HEK293 (cell line): Measurements from ENCODE around the gene PIGH.
A peak's percentile ranks its signal among the peaks of the same experiment; 100 is the strongest.
"Not testable (repeated sequence)": the region's sequence is repeated elsewhere in the genome, so short reads cannot be mapped to it uniquely, and the experiment has no call there.

Experiments used
- CTCF ChIA-PET: fragments of 350-600 bp; formaldehyde crosslinking; extraction: SDS; loops from one replicate; lab custom pipeline; 2021; ENCODE audit warnings: antibody characterized with exemption; lab: Yijun Ruan, JAX
- POLR2A ChIA-PET: fragments of 300-600 bp; formaldehyde crosslinking; extraction: SDS; loops from one replicate; lab custom pipeline; 2020; ENCODE audit warnings: antibody characterized with exemption, inconsistent platforms; lab: Yijun Ruan, JAX
- H3K27ac ChIP-seq: fragments of 200-500 bp; sonication (Bioruptor generic); 2 replicates; pipeline ENCODE4 v1.5.1; 2014; ENCODE audit warnings: low read depth, low read length, control low read depth, inconsistent platforms; ENCODE audit errors: extremely low read depth
- H3K36me3 ChIP-seq, 2 experiments: fragments of 200-500 bp in 1 of 2; sonication (Bioruptor generic) in 1 of 2; 1 replicate in 1 of 2; 2 replicates in 1 of 2; pipeline ENCODE4 v1.5.1; 2014 to 2017; ENCODE audit warnings: inconsistent platforms in 2 of 2, low read length in 2 of 2; ENCODE audit not compliant: control insufficient read depth in 2 of 2, insufficient read depth in 1 of 2
- H3K4me1 ChIP-seq: fragments of 200-500 bp; sonication (Bioruptor generic); 2 replicates; pipeline ENCODE4 v1.5.1; 2014; ENCODE audit warnings: mild to moderate bottlenecking, low read length, inconsistent platforms; ENCODE audit not compliant: control insufficient read depth, insufficient read depth
- H3K4me3 ChIP-seq: 2 replicates; pipeline ENCODE4 v1.5.1; 2011; ENCODE audit warnings: low read depth, mild to moderate bottlenecking, control low read depth, low read length, moderate library complexity
- H3K9me3 ChIP-seq: fragments of 200-500 bp; sonication (Bioruptor generic); 2 replicates; pipeline ENCODE4 v1.5.1; 2014; ENCODE audit warnings: low read depth, low read length, inconsistent platforms; ENCODE audit not compliant: control insufficient read depth, insufficient read depth
- BCL11B ChIP-seq: fragments of 450-650 bp; formaldehyde crosslinking; IDR thresholded peaks from 2 replicates; pipeline ENCODE4 v1.5.1; 2016; ENCODE audit warnings: low read depth, missing biosample characterization, missing genetic modification characterization
- KLF9 ChIP-seq: fragments of 450-650 bp; formaldehyde crosslinking; IDR thresholded peaks from 2 replicates; pipeline ENCODE4 v1.5.1; 2016; ENCODE audit warnings: missing biosample characterization, missing genetic modification characterization, low read depth
- MZF1 ChIP-seq: fragments of 450-650 bp; formaldehyde crosslinking; IDR thresholded peaks from 2 replicates; pipeline ENCODE4 v1.5.1; 2017; ENCODE audit warnings: missing biosample characterization, missing genetic modification characterization, borderline replicate concordance
- OVOL3 ChIP-seq: fragments of 450-650 bp; formaldehyde crosslinking; IDR thresholded peaks from 2 replicates; pipeline ENCODE4 v1.5.1; 2016; ENCODE audit warnings: missing biosample characterization, missing genetic modification characterization
- SP2 ChIP-seq: fragments of 450-650 bp; formaldehyde crosslinking; IDR thresholded peaks from 2 replicates; pipeline ENCODE4 v1.5.1; 2016; ENCODE audit warnings: missing biosample characterization, missing genetic modification characterization
- TCF7L2 ChIP-seq: IDR thresholded peaks from 2 replicates; pipeline ENCODE4 v1.6.1; 2011; ENCODE audit warnings: low read depth, mild to moderate bottlenecking, inconsistent platforms, low read length, moderate library complexity, borderline replicate concordance
- ZBTB20 ChIP-seq: fragments of 450-650 bp; formaldehyde crosslinking; IDR thresholded peaks from 2 replicates; pipeline ENCODE4 v1.5.1; 2016; ENCODE audit warnings: missing biosample characterization, missing genetic modification characterization
- ZFP3 ChIP-seq: fragments of 450-650 bp; formaldehyde crosslinking; IDR thresholded peaks from 2 replicates; pipeline ENCODE4 v1.5.1; 2016; ENCODE audit warnings: low read depth, missing biosample characterization, missing genetic modification characterization
- ZNF121 ChIP-seq: fragments of 450-650 bp; formaldehyde crosslinking; IDR thresholded peaks from 2 replicates; pipeline ENCODE4 v1.5.1; 2016; ENCODE audit warnings: missing biosample characterization, missing genetic modification characterization
- ZNF175 ChIP-seq: fragments of 450-650 bp; formaldehyde crosslinking; IDR thresholded peaks from 2 replicates; pipeline ENCODE4 v1.5.1; 2016; ENCODE audit warnings: missing biosample characterization, missing genetic modification characterization
- ZNF223 ChIP-seq: fragments of 450-650 bp; formaldehyde crosslinking; IDR thresholded peaks from 2 replicates; pipeline ENCODE4 v1.5.1; 2016; ENCODE audit warnings: missing biosample characterization, missing genetic modification characterization
- ZNF24 ChIP-seq: fragments of 450-650 bp; formaldehyde crosslinking; IDR thresholded peaks from 2 replicates; pipeline ENCODE4 v1.5.1; 2016; ENCODE audit warnings: missing biosample characterization, missing genetic modification characterization
- ZNF302 ChIP-seq: fragments of 450-650 bp; formaldehyde crosslinking; IDR thresholded peaks from 2 replicates; pipeline ENCODE4 v1.5.1; 2016; ENCODE audit warnings: missing biosample characterization, missing genetic modification characterization, low read depth
- ZNF341 ChIP-seq: fragments of 450-650 bp; formaldehyde crosslinking; IDR thresholded peaks from 2 replicates; pipeline ENCODE4; 2016; ENCODE audit warnings: low read depth, missing biosample characterization, missing genetic modification characterization
- ZNF37A ChIP-seq: fragments of 450-650 bp; IDR thresholded peaks from 2 replicates; pipeline ENCODE4 v1.5.1; 2018; ENCODE audit warnings: missing biosample characterization, missing genetic modification characterization
- ZNF416 ChIP-seq: fragments of 450-650 bp; formaldehyde crosslinking; IDR thresholded peaks from 2 replicates; pipeline ENCODE4 v1.5.1; 2016; ENCODE audit warnings: missing biosample characterization, missing genetic modification characterization
- ZNF514 ChIP-seq: fragments of 450-650 bp; formaldehyde crosslinking; IDR thresholded peaks from 2 replicates; pipeline ENCODE4 v1.5.1; 2016; ENCODE audit warnings: missing biosample characterization, missing genetic modification characterization
- ZNF530 ChIP-seq: fragments of 450-650 bp; formaldehyde crosslinking; IDR thresholded peaks from 2 replicates; pipeline ENCODE4 v1.5.1; 2016; ENCODE audit warnings: low read depth, missing biosample characterization, missing genetic modification characterization
- ZNF610 ChIP-seq: fragments of 450-650 bp; formaldehyde crosslinking; IDR thresholded peaks from 2 replicates; pipeline ENCODE4 v1.5.1; 2016; ENCODE audit warnings: missing biosample characterization, missing genetic modification characterization, borderline replicate concordance
- ZNF747 ChIP-seq: fragments of 450-650 bp; formaldehyde crosslinking; IDR thresholded peaks from 2 replicates; pipeline ENCODE4 v1.5.1; 2016; ENCODE audit warnings: missing biosample characterization, missing genetic modification characterization
- ZNF792 ChIP-seq: fragments of 450-650 bp; formaldehyde crosslinking; IDR thresholded peaks from 2 replicates; pipeline ENCODE4 v1.5.1; 2016; ENCODE audit warnings: missing biosample characterization, missing genetic modification characterization
- TF ChIP-seq, protein P1 (sequence below): fragments of 450-650 bp; formaldehyde crosslinking; IDR thresholded peaks from 2 replicates; pipeline ENCODE4 v1.5.1; 2016; ENCODE audit warnings: missing biosample characterization, missing genetic modification characterization
- TF ChIP-seq, protein P2 (sequence below): fragments of 450-650 bp; formaldehyde crosslinking; IDR thresholded peaks from 2 replicates; pipeline ENCODE4 v1.5.1; 2016; ENCODE audit warnings: missing biosample characterization, missing genetic modification characterization

PIGH gene

GRCh38 chr14:67630186-67630585, 30.1 kb upstream of the PIGH start:
- CTCF ChIA-PET, result interaction anchor here (1.2 to 1.3 kb wide), 2 partner anchors 30 to 59 kb away, joined by 3 to 7 read pairs; partner anchors contain the start of gene PIGH
- POLR2A ChIA-PET, result no interaction called here

DNA sequence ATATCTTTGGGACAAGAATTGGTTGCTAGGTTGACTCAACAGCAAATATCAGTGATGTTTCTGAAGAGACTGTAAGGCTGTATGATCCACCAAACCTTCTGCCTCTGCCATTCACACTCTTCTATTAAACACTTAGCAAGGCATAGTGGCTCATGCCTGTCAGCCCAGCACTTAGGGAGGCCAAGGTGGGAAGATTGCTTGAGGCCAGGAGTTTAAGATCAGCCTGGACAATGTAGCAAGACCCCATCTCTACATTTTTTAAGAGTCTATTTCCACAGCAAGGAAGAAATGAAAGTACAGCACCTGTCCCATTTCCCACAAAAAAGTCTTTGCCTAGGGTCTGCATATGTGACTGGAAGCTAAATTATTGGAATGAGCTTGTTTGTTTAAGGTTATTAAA, 27.5 kb upstream of the PIGH start:
- Histone ChIP-seq H3K4me3 (no peak overlapping the region), H3K4me1 (peaks cover 5% of the 10 kb centered on the region; the same call in 1 of the 2 replicates), H3K27ac (no peak overlapping the region), H3K9me3 (no peaks in the 10 kb centered on the region), H3K36me3 (peaks cover 0 to 11% of the 10 kb centered on the region in 2 experiments; a peak in 2 of 3 replicates)
- TF ChIP-seq ZNF341 (tag by site-specific recombination) (no peak), ZNF121 (0 out of 2 replicates have a peak, but pooled peaks have one; percentile 37)
- CTCF ChIA-PET, result interaction anchor here (1.5 kb wide), 1 partner anchor 9 kb away, joined by 3 read pairs; no protein-coding TSS in a partner anchor
- POLR2A ChIA-PET, result no interaction called here

More at GRCh38 chr14:67630186-67630585, 30.1 kb upstream of the PIGH start:
- Histone ChIP-seq H3K9me3 (no peaks in the 10 kb centered on the region), H3K4me1 (no peaks in the 10 kb centered on the region), H3K36me3 (peaks cover 0 to 7% of the 10 kb centered on the region in 2 experiments; a peak in 2 of 3 replicates)
- TF ChIP-seq TCF7L2 (no peak), ZNF747 (tag by site-specific recombination) (no peak), BCL11B (no peak), ZNF175 (tag by site-specific recombination) (no peak), ZNF37A (tag by site-specific recombination) (no peak), ZNF416 (no peak), MZF1 (tag by site-specific recombination) (no peak), ZNF514 (tag by site-specific recombination) (no peak), ZNF24 (tag by site-specific recombination) (no peak), ZNF223 (tag by site-specific recombination) (no peak), ZFP3 (tag by site-specific recombination) (no peak), ZNF792 (no peak), ZNF302 (tag by site-specific recombination) (no peak), SP2 (no peak), ZNF530 (tag by site-specific recombination) (no peak), ZNF610 (tag by site-specific recombination) (no peak)
- TF ChIP-seq, all 188 proteins: peak for 0
- Histone ChIP-seq H3K4me3 (no peak overlapping the region), H3K27ac (no peak overlapping the region)

DNA sequence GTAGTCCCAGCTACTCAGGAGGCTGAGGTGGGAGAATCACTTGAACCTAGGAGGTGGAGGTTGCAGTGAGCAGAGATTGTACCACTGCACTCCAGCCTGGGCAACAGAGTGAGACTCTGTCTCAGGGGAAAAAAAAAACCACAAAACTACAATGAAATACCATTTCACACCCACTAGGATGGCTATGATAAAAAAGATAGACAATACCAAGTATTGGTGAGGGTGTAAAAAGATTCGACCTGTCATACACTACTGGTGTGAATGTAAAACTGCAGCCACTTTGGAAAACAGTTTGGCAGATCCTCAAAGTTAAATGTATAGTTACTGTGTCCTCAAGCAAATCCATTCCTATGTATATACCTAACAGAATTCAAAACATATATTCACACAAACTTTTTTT, 26.1 kb upstream of the PIGH start:
- H3K4me1 ChIP-seq, H3K27ac ChIP-seq, POLR2A ChIA-PET, CTCF ChIA-PET, H3K9me3 ChIP-seq, H3K4me3 ChIP-seq: not testable (repeated sequence)
- H3K36me3 ChIP-seq, result peaks cover 0 to 11% of the 10 kb centered on the region in 2 experiments; a peak in 2 of 3 replicates

DNA sequence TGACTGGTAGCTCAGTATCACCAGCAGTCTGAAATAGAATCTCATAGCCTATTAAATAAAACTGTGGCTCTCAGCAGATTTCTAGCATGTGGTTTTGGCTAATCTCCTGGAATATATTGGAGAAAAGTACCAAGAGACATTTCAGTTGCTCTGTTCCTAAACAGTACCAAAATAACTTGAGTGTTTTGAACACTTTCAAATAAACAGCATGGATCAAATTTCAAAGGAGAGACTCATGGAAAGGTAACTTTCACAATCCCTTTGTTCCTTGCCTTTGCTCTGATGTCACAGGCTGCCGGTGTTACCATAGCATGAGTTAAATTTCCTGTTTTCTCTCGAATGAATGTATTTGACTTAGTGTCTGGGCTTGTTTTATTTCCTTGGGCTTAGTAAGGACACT, 23.0 kb upstream of the PIGH start:
- peaks cover 13% of the 10 kb centered on the region for H3K4me1 ChIP-seq
- H3K36me3 ChIP-seq, result peaks cover 0 to 8% of the 10 kb centered on the region in 2 experiments; a peak in 1 of 3 replicates
- no peaks in the 10 kb centered on the region for H3K9me3 ChIP-seq
- ChIA-PET POLR2A (interaction anchor here (0.7 kb wide), 1 partner anchor 1566 kb away, joined by 7 read pairs; no protein-coding TSS in a partner anchor), CTCF (interaction anchor here (0.5 to 1.1 kb wide), 4 partner anchors 22 to 97 kb away, joined by 3 to 5 read pairs (median 4); no protein-coding TSS in a partner anchor)
- no peak overlapping the region for H3K27ac ChIP-seq
- H3K4me3 ChIP-seq, result no peak overlapping the region
- TF ChIP-seq OVOL3 (tag by site-specific recombination) (no peak), KLF9 (tag by site-specific recombination) (no peak), ZNF37A (tag by site-specific recombination) (no peak), ZBTB20 (tag by site-specific recombination) (no peak), TCF7L2 (0 out of 2 replicates have a peak, but pooled peaks have one; percentile 18)
- TF ChIP-seq, protein P1, sequence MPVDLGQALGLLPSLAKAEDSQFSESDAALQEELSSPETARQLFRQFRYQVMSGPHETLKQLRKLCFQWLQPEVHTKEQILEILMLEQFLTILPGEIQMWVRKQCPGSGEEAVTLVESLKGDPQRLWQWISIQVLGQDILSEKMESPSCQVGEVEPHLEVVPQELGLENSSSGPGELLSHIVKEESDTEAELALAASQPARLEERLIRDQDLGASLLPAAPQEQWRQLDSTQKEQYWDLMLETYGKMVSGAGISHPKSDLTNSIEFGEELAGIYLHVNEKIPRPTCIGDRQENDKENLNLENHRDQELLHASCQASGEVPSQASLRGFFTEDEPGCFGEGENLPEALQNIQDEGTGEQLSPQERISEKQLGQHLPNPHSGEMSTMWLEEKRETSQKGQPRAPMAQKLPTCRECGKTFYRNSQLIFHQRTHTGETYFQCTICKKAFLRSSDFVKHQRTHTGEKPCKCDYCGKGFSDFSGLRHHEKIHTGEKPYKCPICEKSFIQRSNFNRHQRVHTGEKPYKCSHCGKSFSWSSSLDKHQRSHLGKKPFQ, result no peak
- TF ChIP-seq, protein P2, sequence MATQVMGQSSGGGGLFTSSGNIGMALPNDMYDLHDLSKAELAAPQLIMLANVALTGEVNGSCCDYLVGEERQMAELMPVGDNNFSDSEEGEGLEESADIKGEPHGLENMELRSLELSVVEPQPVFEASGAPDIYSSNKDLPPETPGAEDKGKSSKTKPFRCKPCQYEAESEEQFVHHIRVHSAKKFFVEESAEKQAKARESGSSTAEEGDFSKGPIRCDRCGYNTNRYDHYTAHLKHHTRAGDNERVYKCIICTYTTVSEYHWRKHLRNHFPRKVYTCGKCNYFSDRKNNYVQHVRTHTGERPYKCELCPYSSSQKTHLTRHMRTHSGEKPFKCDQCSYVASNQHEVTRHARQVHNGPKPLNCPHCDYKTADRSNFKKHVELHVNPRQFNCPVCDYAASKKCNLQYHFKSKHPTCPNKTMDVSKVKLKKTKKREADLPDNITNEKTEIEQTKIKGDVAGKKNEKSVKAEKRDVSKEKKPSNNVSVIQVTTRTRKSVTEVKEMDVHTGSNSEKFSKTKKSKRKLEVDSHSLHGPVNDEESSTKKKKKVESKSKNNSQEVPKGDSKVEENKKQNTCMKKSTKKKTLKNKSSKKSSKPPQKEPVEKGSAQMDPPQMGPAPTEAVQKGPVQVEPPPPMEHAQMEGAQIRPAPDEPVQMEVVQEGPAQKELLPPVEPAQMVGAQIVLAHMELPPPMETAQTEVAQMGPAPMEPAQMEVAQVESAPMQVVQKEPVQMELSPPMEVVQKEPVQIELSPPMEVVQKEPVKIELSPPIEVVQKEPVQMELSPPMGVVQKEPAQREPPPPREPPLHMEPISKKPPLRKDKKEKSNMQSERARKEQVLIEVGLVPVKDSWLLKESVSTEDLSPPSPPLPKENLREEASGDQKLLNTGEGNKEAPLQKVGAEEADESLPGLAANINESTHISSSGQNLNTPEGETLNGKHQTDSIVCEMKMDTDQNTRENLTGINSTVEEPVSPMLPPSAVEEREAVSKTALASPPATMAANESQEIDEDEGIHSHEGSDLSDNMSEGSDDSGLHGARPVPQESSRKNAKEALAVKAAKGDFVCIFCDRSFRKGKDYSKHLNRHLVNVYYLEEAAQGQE (tag by site-specific recombination), result no peak
